GM18519 (cell line): ENCODE results near the gene GADD45A.
"Not testable (repeated sequence)": the region's sequence is repeated elsewhere in the genome, so short reads cannot be mapped to it uniquely, and the experiment has no call there.

Experiments
- ATAC-seq: cut with Tn5 transposase; IDR thresholded peaks from one replicate; pipeline ENCODE4 v1.9.1; 2021; ENCODE audit warnings: mild to moderate bottlenecking, moderate library complexity; ENCODE audit not compliant: unreplicated experiment, low FRiP score

Gene GADD45A, protein sequence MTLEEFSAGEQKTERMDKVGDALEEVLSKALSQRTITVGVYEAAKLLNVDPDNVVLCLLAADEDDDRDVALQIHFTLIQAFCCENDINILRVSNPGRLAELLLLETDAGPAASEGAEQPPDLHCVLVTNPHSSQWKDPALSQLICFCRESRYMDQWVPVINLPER

DNA sequence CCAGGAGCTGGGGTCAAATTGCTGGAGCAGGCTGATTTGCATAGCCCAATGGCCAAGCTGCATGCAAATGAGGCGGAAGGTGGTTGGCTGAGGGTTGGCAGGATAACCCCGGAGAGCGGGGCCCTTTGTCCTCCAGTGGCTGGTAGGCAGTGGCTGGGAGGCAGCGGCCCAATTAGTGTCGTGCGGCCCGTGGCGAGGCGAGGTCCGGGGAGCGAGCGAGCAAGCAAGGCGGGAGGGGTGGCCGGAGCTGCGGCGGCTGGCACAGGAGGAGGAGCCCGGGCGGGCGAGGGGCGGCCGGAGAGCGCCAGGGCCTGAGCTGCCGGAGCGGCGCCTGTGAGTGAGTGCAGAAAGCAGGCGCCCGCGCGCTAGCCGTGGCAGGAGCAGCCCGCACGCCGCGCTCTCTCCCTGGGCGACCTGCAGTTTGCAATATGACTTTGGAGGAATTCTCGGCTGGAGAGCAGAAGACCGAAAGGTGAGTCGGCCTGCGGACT is at the start of gene GADD45A:
GADD45A (plus strand) TSS at position 135 of the 491 bp plus-strand sequence; CDS start at position 429, 294 bp downstream.
- peak; percentile 84 for ATAC-seq

- no peak for ATAC-seq
These were observed 48.9 kb upstream of the GADD45A start for GRCh38 chr1:67636146-67636545.

DNA sequence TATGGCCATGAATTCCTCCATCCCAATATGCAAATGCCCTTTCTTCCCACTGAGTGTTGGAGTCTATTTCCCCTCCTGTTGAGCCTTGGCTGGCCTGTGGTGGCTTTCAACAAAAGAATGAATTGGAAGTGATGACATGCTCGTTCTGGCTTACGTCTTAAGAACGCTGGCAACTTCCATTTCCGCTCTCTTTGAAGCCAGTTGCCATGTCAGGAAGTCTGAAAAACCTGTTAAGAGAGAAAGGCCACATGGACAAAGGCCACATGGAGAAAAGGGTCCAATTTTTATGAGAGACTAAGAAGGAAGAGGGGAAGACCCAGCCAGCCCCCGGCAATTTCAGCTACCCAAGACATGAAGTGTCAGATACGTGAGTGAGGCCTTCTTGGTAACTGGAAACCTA is 45.6 kb upstream of the GADD45A start:
- no peak for ATAC-seq

DNA sequence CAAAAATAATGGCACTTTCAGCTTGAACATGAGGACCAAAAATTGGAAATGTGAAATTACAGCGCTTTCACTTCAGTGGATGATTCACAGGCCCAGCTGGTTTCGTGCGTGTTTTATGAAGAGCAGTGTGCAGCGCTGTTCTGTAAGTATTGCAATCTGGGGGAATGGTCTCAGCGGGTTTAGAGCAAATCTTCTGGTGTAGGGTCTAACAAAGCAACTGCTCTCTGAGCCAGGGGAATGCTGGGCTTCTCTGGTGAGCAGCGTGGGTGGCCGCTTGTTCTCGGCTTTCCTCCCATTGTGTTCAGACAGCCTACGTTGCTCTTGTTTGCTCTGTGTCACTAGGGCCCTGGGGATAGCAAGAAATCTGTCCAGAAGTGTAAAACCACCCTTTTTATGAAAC is 42.4 kb upstream of the GADD45A start:
- ATAC-seq, result no peak

DNA sequence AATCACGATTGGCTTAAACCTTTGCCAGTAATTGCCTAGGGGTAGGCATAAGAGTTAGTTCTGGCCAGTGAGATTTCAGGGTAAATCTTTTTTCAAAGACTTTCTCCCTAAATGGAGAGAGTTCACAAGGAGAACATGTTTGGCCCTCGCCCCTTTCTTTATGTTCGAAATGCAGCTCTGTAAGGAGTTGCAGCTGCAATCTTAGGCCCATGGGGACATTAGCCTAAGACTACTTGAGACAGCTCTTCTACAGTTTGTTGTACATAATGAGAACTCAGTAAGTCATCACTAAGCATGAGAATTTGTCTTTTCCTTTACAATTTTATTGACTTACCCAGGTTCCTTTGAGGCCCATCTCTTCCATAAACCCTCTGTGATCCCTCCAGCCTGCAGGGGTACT is 40.4 kb upstream of the GADD45A start:
- ATAC-seq, result no peak

DNA sequence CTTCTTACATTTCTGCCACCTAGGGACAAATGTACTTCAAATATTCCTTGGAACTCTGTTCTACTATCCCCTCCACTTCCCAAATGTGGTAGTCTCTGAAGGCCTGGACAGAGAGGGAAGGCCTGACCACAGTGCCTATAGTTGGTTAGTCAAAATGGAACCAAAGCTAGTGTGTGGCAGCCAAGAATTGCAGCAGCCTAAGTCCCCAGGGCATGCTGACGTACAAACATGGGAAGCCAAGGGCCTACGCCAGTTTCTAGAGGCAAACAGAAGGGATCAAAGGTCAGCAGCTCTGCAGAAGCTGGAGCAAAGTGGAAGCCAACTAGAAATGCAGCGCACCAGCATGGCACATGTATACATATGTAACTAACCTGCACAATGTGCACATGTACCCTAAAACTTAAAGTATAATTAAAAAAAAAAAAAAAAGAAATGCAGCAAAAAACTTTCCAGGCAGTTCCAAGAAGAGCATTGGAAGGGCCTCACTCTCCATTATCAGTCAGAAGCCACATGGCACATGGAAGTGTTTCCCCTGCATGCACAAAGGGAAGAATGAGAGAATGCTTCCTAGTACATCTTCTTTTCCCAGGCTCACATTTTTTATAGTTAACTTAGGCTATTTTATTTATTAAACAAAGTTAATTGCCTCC is 39.4 kb upstream of the GADD45A start:
- no peak for ATAC-seq

DNA sequence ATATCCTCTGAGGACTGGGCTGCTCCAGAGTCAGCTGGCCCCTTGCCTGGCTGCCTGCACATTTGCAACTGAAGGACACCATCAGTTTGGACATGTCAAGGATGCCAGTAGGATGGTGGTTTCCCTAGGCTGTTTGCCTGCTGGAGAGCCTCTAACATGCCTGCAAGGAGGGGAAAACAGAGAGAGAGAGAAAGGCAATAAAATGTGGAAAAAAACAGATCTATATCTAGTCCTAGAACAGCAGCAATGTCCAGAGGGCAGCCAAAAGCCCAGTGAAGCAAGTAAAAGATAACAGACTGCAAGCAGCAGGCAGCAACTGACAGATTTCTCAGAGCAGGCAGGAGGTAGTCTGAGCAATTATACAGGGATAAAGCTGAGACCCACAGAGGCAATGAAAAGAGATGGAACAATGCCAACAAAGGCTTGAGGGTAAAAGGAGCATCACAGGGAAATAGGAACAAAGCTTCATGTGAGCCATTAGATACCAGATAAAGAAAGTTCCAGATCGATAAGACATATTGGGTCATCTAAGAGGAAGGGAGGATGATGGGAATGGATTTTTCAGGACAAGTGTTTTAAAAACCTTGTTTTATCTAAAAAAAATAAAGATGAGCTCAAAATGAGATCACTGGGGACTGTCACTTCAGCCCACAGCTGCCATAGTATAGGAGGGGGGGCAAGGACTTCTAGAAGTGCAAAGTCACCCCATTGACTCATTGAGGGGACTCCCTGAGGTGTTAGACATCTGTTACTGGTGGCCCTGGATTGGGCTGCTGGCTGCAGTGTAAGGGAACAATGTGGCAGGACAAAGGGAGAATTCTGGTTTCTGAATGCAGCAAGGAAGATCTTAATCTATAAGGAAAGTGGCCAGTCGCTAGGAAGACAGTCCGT is 38.6 kb upstream of the GADD45A start:
- no peak for ATAC-seq

GRCh38 chr1:67647036-67647798 is 37.8 kb upstream of the GADD45A start:
- no peak for ATAC-seq

- ATAC-seq, result no peak
These were observed 37.1 kb upstream of the GADD45A start for GRCh38 chr1:67647814-67648358.

DNA sequence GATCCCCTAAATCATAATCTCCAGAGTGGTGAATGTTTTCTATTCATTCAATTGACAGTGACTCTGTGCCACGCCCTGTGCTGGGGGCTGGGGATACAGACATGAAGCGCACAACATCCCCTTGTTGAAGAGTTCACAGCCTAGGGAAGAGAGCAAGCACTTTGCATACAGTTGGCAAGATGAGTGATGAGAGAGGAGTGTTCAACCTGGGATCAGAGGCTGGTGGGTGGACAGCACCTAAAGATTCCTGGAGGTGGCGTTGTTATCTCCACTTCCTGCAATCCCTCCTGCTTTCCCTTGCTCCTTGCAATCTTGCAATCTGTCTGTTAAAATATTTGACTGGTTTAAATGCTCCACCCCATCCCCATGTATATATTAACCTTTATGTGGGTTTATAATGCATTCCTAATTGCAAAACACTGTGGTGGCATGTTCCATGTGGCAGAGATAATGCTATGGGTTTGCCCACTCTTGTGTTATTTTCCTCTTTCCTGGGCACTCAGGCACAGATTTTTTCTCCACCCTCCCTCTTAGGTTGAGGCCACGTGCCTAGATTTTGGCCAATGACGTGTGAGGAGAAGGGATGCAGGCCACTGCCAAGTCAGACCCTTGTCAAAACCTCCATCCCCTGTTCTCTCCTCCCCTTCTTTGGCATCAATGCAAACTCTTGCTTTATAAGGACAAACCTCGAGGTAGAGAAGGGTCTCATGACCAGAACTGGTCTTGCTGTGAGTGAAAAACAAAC is 36.2 kb upstream of the GADD45A start:
- ATAC-seq, result no peak

DNA sequence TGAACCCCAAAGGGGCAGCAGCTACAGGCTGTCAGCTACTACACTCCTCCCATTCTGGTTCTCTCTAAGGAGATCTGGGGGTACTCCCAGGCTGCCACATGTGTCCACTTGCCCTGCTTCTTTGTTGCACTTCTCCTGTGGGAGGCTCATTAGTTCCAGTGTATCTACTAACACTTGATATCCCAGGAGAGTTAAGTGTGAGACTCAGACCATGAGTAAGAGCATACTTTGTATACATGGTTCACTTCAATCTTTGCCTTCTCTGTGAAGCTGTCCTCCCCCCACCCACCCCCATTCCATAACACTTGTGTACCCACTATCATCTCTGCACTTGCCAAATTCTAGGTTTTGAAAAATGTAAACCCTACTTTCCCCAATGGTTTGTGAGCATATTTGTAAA is 34.9 kb upstream of the GADD45A start:
- ATAC-seq, result no peak

GRCh38 chr1:67651031-67651430 is 34.0 kb upstream of the GADD45A start:
- no peak for ATAC-seq

GRCh38 chr1:67652800-67653199 is 32.2 kb upstream of the GADD45A start:
- peak; percentile 45 for ATAC-seq

DNA sequence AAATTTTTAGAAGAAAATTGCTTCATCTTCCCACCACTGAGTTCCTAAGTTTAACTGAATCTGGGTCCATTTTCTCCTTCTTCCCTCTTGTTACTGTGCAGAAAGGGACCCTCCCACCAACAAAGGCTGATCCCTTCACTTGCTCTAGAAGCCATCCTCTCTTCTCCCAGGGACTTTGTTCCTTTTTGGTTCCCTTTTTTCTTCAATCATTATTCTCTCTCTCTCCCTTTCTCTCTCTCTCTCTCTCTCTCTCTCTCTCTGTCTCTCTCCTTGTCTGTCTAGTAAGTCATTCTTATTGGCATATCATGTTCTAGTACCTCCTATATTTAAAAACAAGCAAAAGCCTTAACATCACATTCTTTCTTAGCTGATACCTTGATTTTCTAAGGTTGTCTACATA is 31.7 kb upstream of the GADD45A start:
- ATAC-seq, result no peak

GRCh38 chr1:67655581-67655980 is 29.4 kb upstream of the GADD45A start:
- ATAC-seq, result no peak

GRCh38 chr1:67657152-67657551 is 27.8 kb upstream of the GADD45A start:
- ATAC-seq, result not testable (repeated sequence)

DNA sequence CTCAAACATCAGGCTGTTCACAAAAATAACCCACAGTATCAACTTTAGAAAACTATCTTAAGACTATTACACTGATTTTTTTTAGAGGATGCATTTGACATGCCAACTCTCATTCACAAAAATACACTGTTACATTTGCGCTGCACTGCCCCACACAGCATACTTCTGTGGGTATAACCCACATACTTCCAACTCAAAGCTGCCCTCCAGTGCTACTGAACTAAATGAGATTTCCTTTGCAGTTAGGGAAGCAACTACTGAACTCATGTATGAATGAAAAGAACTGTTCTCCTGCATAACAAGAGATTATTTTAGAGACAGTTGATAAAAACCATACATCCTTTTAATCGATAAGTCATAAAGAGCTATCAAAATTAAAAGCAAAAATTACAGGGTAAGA is 25.8 kb upstream of the GADD45A start:
- no peak for ATAC-seq

- no peak for ATAC-seq
These were observed 22.1 kb upstream of the GADD45A start for GRCh38 chr1:67662884-67663283.

GRCh38 chr1:67664048-67664447 is 21.0 kb upstream of the GADD45A start:
- ATAC-seq, result no peak

GRCh38 chr1:67665307-67665706 is 19.7 kb upstream of the GADD45A start:
- not testable (repeated sequence) for ATAC-seq
